Tibial artery (tissue), 4 donors: ENCODE measurements around the gene TICAM2.

Experiments used
- DNase-seq, 2 donors: peaks; one replicate each; pipeline ENCODE4 v3.0.0-alpha.2; 2019
- H3K27ac ChIP-seq, 2 donors: fragments of 200-600 bp; sonication (generic) in 1 of 2; 1 replicate in 1 of 2; 2 replicates in 1 of 2; pipeline ENCODE4 v1.5.1; 2018 to 2019; ENCODE audit warnings: mild to moderate bottlenecking in 1 of 2
- H3K27me3 ChIP-seq, 2 donors: fragments of 200-600 bp; sonication (generic) in 1 of 2; one replicate each; pipeline versions ENCODE4 v1.5.1 to v1.6.0; 2016 to 2019
- H3K36me3 ChIP-seq, 3 donors: fragments of 200-600 bp; sonication (generic) in 2 of 3; one replicate each; pipeline ENCODE4 v1.5.1; 2016 to 2019; ENCODE audit warnings: mild to moderate bottlenecking in 2 of 3
- H3K4me1 ChIP-seq, 4 donors: fragments of 200-600 bp; sonication (generic) in 2 of 4; 1 replicate in 3 of 4; 2 replicates in 1 of 4; pipeline ENCODE4 v1.5.1; 2016 to 2019
- H3K4me3 ChIP-seq, 2 donors: fragments of 200-600 bp; sonication (generic) in 1 of 2; 1 replicate in 1 of 2; 2 replicates in 1 of 2; pipeline ENCODE4 v1.5.1; 2018 to 2019; ENCODE audit warnings: mild to moderate bottlenecking in 2 of 2
- H3K9me3 ChIP-seq, 3 donors: fragments of 200-600 bp; sonication (generic) in 1 of 3; one replicate each; pipeline ENCODE4 v1.5.1; 2016 to 2019
- intact Hi-C: fragments of 100-400 bp; cut with DNase I; formaldehyde crosslinking; loops from one replicate; pipeline ENCODE4 v1.15.0; 2023; ENCODE audit warnings: low total_unique reads
- TF ChIP-seq, protein P1 (sequence below), 2 experiments: fragments of 200-600 bp in 1 of 2; fragments of 450-650 bp in 1 of 2; IDR thresholded peaks; one replicate each; pipeline ENCODE4 v1.5.1; 2017 to 2019; ENCODE audit warnings: antibody characterized with exemption in 2 of 2, mild to moderate bottlenecking in 1 of 2, moderate library complexity in 1 of 2

The TICAM2 gene

GRCh38 chr5:115607935-115608334 lies 5.7 kb upstream of the TICAM2 start:
- Histone ChIP-seq H3K36me3 (peaks cover 0 to 14% (median 5%) of the 10 kb centered on the region in 3 donors), H3K27ac (peak overlapping the region in 1 of 2 donors; percentile 29), H3K27me3 (no peaks in the 10 kb centered on the region), H3K9me3 (no peaks in the 10 kb centered on the region), H3K4me3 (no peak overlapping the region), H3K4me1 (peaks cover 0 to 24% (median 3%) of the 10 kb centered on the region in 4 donors)
- TF ChIP-seq, protein P1, sequence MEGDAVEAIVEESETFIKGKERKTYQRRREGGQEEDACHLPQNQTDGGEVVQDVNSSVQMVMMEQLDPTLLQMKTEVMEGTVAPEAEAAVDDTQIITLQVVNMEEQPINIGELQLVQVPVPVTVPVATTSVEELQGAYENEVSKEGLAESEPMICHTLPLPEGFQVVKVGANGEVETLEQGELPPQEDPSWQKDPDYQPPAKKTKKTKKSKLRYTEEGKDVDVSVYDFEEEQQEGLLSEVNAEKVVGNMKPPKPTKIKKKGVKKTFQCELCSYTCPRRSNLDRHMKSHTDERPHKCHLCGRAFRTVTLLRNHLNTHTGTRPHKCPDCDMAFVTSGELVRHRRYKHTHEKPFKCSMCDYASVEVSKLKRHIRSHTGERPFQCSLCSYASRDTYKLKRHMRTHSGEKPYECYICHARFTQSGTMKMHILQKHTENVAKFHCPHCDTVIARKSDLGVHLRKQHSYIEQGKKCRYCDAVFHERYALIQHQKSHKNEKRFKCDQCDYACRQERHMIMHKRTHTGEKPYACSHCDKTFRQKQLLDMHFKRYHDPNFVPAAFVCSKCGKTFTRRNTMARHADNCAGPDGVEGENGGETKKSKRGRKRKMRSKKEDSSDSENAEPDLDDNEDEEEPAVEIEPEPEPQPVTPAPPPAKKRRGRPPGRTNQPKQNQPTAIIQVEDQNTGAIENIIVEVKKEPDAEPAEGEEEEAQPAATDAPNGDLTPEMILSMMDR (IDR thresholded peaks at IDR 0.05): no peak
- no peak for DNase-seq
- intact Hi-C loops: no loop called here

DNA sequence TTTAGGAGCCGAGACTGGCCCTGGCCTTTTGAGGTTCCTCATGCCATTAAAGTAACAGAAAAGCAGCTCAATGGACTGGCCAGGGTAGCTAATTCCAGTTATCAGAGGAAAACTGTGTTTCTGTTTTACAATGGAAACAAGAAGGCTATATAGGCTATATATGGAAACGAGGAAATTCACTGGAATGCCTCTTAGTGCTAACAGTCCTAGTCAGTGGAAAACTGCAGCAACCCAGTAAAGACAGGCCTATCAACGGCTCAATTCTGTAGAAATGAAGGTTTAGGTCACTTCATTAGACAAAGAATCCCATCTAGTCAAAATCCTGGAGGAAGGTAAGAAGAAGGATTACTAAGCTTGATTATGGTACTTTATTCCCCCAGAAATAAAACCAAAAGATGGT lies 3.2 kb upstream of the TICAM2 start:
- TF ChIP-seq, protein P1 (IDR thresholded peaks at IDR 0.05): no peak
- peaks cover 0 to 38% (median 17%) of the 10 kb centered on the region in 4 donors for H3K4me1 ChIP-seq
- intact Hi-C loops: no loop called here
- H3K9me3 ChIP-seq: no peaks in the 10 kb centered on the region
- H3K36me3 ChIP-seq: no peaks in the 10 kb centered on the region
- H3K4me3 ChIP-seq: no peak overlapping the region
- H3K27me3 ChIP-seq: no peaks in the 10 kb centered on the region
- peak overlapping the region in 1 of 2 donors; percentile 17 for H3K27ac ChIP-seq
- no peak for DNase-seq

DNA sequence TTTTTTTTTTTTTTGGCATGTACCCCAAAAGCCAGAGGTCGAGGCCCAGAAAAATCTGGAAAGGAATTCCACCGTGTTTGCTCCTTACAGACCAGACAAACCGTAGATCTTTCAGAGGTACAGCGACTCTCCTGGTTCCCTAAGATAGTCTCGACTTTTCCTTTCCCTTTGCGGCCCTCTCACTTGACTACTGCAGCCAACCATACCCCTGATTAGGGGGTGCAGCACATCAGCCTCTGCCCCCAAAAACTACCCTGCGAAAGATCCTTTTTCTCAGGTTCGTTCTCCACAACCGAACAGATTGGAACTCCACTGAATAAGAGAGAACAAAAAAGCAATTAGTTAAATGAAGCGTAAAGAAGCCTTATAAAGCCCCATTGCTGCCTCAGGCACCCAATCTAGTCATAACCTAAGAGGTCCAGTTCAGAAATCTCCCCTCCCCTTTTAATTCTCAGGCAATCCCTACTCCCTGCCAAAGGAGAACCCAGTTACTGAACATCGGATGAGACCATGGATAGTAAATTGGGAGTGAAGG lies 379 bp upstream of the TICAM2 start:
- peak overlapping the region; percentile 96 to 97 for H3K27ac ChIP-seq
- H3K27me3 ChIP-seq: no peaks in the 10 kb centered on the region
- H3K9me3 ChIP-seq: no peaks in the 10 kb centered on the region
- H3K36me3 ChIP-seq: no peaks in the 10 kb centered on the region
- H3K4me3 ChIP-seq: peak overlapping the region; percentile 92 to 99
- TF ChIP-seq, protein P1 (IDR thresholded peaks at IDR 0.05): no peak
- peaks cover 0 to 42% (median 26%) of the 10 kb centered on the region in 4 donors for H3K4me1 ChIP-seq
- no peak for DNase-seq
- intact Hi-C loops: no loop called here

- DNase-seq: no peak
- Histone ChIP-seq H3K27me3 (no peaks in the 10 kb centered on the region), H3K4me3 (peak overlapping the region; percentile 92 to 99), H3K4me1 (peaks cover 0 to 40% (median 26%) of the 10 kb centered on the region in 4 donors), H3K9me3 (no peaks in the 10 kb centered on the region), H3K36me3 (no peaks in the 10 kb centered on the region), H3K27ac (peak overlapping the region; percentile 96 to 97)
- intact Hi-C loops: no loop called here
- TF ChIP-seq, protein P1 (IDR thresholded peaks at IDR 0.05): no peak
These were observed 1.5 kb downstream of the TICAM2 start for GRCh38 chr5:115600766-115601165.

DNA sequence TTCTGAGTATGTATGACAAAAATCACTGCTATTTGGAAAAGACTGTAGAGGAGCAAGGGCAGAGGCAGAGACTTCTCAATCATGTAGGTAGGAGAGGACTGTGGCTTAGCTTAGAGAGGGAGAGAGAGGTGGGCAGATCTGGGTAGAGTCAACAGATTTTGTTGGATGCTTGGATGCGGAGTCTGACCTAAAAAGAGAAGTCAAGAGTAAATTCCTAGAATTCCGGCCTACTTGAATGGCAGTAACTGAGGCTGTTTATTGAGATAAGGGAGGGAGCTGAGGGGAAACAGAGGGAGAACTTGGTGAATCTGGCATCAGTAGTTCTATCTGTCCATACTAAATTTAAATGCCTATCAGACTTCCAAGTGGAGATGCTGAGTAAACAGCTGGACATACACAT lies 2.4 kb downstream of the TICAM2 start:
- TF ChIP-seq, protein P1 (IDR thresholded peaks at IDR 0.05): no peak
- H3K4me3 ChIP-seq: no peak overlapping the region
- H3K27ac ChIP-seq: peak overlapping the region; percentile 53 to 96
- DNase-seq: no peak
- no peaks in the 10 kb centered on the region for H3K9me3 ChIP-seq
- peaks cover 0 to 37% (median 26%) of the 10 kb centered on the region in 4 donors for H3K4me1 ChIP-seq
- no peaks in the 10 kb centered on the region for H3K27me3 ChIP-seq
- intact Hi-C loops: no loop called here
- H3K36me3 ChIP-seq: no peaks in the 10 kb centered on the region
